ENCODE data around the gene TEDC1.

TEDC1 gene

DNA sequence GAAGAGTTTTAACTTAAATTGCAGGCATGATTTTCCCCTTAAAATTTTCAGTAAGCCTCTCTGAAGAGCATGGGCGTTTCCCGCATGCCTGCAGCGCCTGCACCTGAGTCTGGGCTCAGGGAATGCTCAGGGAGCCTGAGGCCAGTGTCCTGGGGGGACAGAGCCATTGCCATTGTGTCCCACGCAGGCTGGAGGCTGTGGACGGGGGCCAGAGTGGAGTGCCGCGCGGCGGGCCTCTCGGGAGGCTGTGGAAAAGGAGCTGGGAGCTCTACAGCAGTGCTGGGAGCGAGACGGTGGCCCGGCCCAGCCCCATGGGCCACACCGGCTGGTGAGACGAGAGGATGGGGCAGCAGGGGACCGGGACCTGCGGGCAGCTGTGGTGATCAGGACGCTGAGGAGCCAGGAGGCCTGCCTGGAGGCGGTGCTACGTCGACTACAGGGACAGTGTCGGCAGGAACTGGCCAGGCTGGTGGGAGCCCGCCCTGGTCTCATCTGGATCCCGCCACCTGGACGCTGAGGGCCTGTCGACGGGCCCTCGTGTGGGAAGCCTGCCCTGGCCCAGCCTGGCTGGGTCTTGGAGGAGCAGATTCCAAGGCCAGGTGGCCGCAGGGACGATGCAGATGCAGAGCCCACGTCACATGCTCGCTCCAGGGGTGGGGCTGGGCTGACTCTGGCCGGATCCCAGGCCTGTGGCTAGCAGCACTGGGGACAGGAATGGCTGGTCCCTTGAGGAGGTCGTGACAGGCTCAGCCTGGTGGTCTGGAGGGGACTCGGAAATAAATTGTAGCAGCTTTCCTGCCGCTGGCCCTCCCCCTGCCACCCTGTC, 7.6 kb downstream of the TEDC1 start:
- Histone ChIP-seq H3K27me3 (no peaks in the 10 kb centered on the region), H3K27ac (no peak overlapping the region), H3K9me3 (no peaks in the 10 kb centered on the region), H3K4me1 (ENCODE audit: control insufficient read depth in 1 of 2, insufficient read depth in 1 of 2, low read depth in 1 of 2, low read length in 1 of 2) (no peaks in the 10 kb centered on the region), H3K36me3 (peaks cover 18% of the 10 kb centered on the region), H3K4me3 (ENCODE audit: low read depth in 1 of 2, low read length in 1 of 2) (no peak overlapping the region)
- no peak for TF ChIP-seq CTCF (IDR thresholded peaks at IDR 0.05)

GRCh38 chr14:105499256-105500035, 8.4 kb downstream of the TEDC1 start:
- no peak overlapping the region for H3K4me3 ChIP-seq (ENCODE audit: low read depth in 1 of 2, low read length in 1 of 2)
- H3K4me1 ChIP-seq (ENCODE audit: control insufficient read depth in 1 of 2, insufficient read depth in 1 of 2, low read depth in 1 of 2, low read length in 1 of 2) = no peaks in the 10 kb centered on the region

DNA sequence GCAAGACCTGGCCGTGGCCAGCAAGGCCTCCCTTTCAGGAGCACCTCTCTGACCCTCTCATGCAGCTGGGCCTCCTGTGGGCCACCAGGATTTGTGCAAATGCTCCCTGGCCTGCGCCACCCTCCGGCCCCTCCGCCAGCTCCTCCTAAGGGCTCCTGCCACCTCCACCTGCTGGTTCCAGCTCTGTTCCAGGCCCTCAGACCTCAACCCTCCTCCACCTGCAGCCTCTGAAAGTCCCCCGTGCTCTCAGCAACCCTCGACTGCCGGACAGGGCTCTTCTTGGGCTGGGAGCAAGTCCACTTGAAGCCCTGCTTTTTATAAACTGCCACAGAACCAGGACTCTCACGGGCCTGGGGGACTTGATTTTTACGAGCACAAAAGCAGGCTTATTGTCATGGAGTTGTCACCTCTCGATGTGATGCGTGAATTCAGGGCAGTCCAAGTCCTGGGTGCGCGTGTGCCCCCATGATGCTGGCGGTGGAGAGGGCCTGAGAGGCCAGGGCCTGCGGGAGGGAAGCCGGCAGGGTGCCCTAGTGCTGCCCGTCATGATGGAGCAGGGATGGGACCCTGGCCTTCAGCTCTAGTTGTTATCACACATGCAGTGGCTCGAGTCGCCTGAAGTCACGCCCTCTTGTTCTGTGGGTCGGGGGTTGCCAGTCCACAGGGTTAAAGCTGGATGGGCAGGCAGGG, 9.1 kb downstream of the TEDC1 start:
- Histone ChIP-seq H3K36me3 (peaks cover 18% of the 10 kb centered on the region), H3K9me3 (no peaks in the 10 kb centered on the region), H3K4me1 (ENCODE audit: control insufficient read depth in 1 of 2, insufficient read depth in 1 of 2, low read depth in 1 of 2, low read length in 1 of 2) (no peaks in the 10 kb centered on the region), H3K27me3 (peaks cover 3% of the 10 kb centered on the region), H3K27ac (no peak overlapping the region), H3K4me3 (ENCODE audit: low read depth in 1 of 2, low read length in 1 of 2) (no peak overlapping the region)
- no peak for TF ChIP-seq CTCF (IDR thresholded peaks at IDR 0.05)

More at GRCh38 chr14:105499256-105500035, 8.4 kb downstream of the TEDC1 start:
- no peaks in the 10 kb centered on the region for H3K9me3 ChIP-seq
- no peaks in the 10 kb centered on the region for H3K27me3 ChIP-seq
- no peak for TF ChIP-seq CTCF (IDR thresholded peaks at IDR 0.05)
- peaks cover 18% of the 10 kb centered on the region for H3K36me3 ChIP-seq
- no peak overlapping the region for H3K27ac ChIP-seq

- Histone ChIP-seq H3K27ac (no peak overlapping the region), H3K36me3 (peaks cover 18% of the 10 kb centered on the region), H3K4me3 (ENCODE audit: low read depth in 1 of 2, low read length in 1 of 2) (no peak overlapping the region), H3K27me3 (peaks cover 6% of the 10 kb centered on the region), H3K4me1 (ENCODE audit: control insufficient read depth in 1 of 2, insufficient read depth in 1 of 2, low read depth in 1 of 2, low read length in 1 of 2) (no peaks in the 10 kb centered on the region), H3K9me3 (no peaks in the 10 kb centered on the region)
- TF ChIP-seq CTCF (IDR thresholded peaks at IDR 0.05) = no peak
These were observed 9.7 kb downstream of the TEDC1 start for GRCh38 chr14:105500726-105501101.

DNA sequence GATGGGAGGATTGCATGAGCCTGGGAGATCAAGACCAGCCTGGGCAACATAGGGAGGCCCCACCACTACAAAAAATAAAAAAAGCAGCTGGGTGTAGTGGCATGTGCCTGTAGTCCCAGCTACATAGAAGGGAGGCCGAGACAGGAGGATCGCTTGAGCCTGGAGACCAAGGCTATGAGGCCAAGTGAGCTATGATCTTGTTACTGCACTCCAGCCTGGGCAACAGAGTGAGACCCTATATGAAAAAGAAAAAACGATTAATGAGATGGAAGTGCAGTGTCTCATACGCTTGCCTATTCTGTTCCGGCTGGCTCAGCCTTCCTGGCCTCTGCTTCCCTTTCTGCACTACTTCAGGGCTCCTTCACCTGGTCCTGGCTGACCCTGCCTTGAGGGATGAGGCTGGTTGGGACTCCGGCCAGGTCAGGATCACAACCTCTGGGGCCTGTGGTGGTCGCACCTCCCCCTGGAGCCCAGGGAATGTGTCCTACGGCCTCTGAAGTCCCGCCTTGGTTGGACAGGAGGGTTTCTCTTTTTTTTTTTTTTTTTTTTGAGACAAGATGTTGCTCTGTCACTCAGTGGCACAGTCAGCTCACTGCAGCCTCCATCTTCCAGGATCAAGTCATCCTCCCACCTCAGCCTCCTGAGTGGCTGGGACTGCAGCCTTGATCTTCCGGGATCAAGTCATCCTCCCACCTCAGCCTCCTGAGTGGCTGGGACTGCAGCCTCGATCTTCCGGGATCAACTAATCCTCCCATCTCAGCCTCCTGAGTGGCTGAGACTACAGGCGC, 10.7 kb downstream of the TEDC1 start:
- peaks cover 13% of the 10 kb centered on the region for H3K27me3 ChIP-seq
- H3K4me3 ChIP-seq (ENCODE audit: low read depth in 1 of 2, low read length in 1 of 2) = no peak overlapping the region
- no peak for TF ChIP-seq CTCF (IDR thresholded peaks at IDR 0.05)
- H3K9me3 ChIP-seq = no peaks in the 10 kb centered on the region
- H3K36me3 ChIP-seq = peaks cover 18% of the 10 kb centered on the region
- no peaks in the 10 kb centered on the region for H3K4me1 ChIP-seq (ENCODE audit: control insufficient read depth in 1 of 2, insufficient read depth in 1 of 2, low read depth in 1 of 2, low read length in 1 of 2)
- no peak overlapping the region for H3K27ac ChIP-seq
